Measurements from ENCODE around the gene SGPL1. TPM values are rescaled to one million over a fixed set of nuclear protein-coding genes. Genes with fewer than 3 reads are reported as not detected.
"Not testable (repeated sequence)": the region's sequence is repeated elsewhere in the genome, so short reads cannot be mapped to it uniquely, and the experiment has no call there.

SGPL1 gene
- 27.4 TPM for total RNA-seq
- polyA plus RNA-seq, result 20.5 TPM
- long read RNA-seq, donor 1, result 0 reads
- long read RNA-seq, donor 2, result 0 reads
- long read RNA-seq, donor 3, full-length matches to known transcripts, result 2 of 35 reads
- long read RNA-seq, donor 3, partial matches to known transcripts, result 8 of 35 reads
- long read RNA-seq, donor 3, other reads (novel, unspliced or antisense), result 25 of 35 reads
- long read RNA-seq, donor 4, full-length matches to known transcripts, result 1 of 46 reads
- long read RNA-seq, donor 4, partial matches to known transcripts, result 14 of 46 reads
- long read RNA-seq, donor 4, other reads (novel, unspliced or antisense), result 31 of 46 reads
- long read RNA-seq, donor 5, full-length matches to known transcripts, result 1 of 118 reads
- long read RNA-seq, donor 5, partial matches to known transcripts, result 37 of 118 reads
- long read RNA-seq, donor 5, other reads (novel, unspliced or antisense), result 80 of 118 reads
- long read RNA-seq, donor 6, full-length matches to known transcripts, result 3 of 3 reads
- long read RNA-seq, donor 6, partial matches to known transcripts, result 0 of 3 reads
- long read RNA-seq, donor 6, other reads (novel, unspliced or antisense), result 0 of 3 reads
- long read RNA-seq, donor 7, full-length matches to known transcripts, result 2 of 58 reads
- long read RNA-seq, donor 7, partial matches to known transcripts, result 56 of 58 reads
- long read RNA-seq, donor 7, other reads (novel, unspliced or antisense), result 0 of 58 reads
- long read RNA-seq, donor 8, full-length matches to known transcripts, result 1 of 1 reads
- long read RNA-seq, donor 8, partial matches to known transcripts, result 0 of 1 reads
- long read RNA-seq, donor 8, other reads (novel, unspliced or antisense), result 0 of 1 reads
- long read RNA-seq, donor 9, result 0 reads
- long read RNA-seq, donor 10, full-length matches to known transcripts, result 2 of 2 reads
- long read RNA-seq, donor 10, partial matches to known transcripts, result 0 of 2 reads
- long read RNA-seq, donor 10, other reads (novel, unspliced or antisense), result 0 of 2 reads

GRCh38 chr10:70815504-70816219, at the start of gene SGPL1:
SGPL1 (plus strand) TSS chr10:70815948; CDS start chr10:70816854, 906 bp downstream.
- Histone ChIP-seq H3K4me3 (ENCODE audit: low read length in 2 of 2) (peak within 1 kb of the TSS; percentile 56 to 67), H3K4me1 (ENCODE audit: control insufficient read depth in 2 of 2, insufficient read depth in 2 of 2, low read length in 2 of 2) (peaks cover 2 to 13% of the 10 kb centered on the region in 2 donors), H3K27me3 (ENCODE audit: control insufficient read depth in 2 of 2, insufficient read depth in 1 of 2, low read length in 1 of 2) (no peaks in the 10 kb centered on the region), H3K27ac (ENCODE audit: low read depth in 1 of 2, low read length in 1 of 2) (peak within 1 kb of the TSS; percentile 62 to 63), H3K36me3 (ENCODE audit: control insufficient read depth in 2 of 2, insufficient read depth in 2 of 2, low read length in 1 of 2) (peaks cover 0 to 4% of the 10 kb centered on the region in 2 donors), H3K9me3 (ENCODE audit: control insufficient read depth in 2 of 2, insufficient read depth in 1 of 2, low read length in 1 of 2) (no peaks in the 10 kb centered on the region)
- WGBS, result 3% methylated on average over 58 of the region's 58 CpGs
- DNase-seq (ENCODE audit: low read depth in 6 of 9, low spot score in 9 of 9), result peak; percentile 33 to 88 (median 78)

GRCh38 chr10:70768026-70768685, 47.6 kb upstream of the SGPL1 start:
- WGBS, result 96% methylated on average over 6 of the region's 6 CpGs
- not testable (repeated sequence) for H3K4me3 ChIP-seq (ENCODE audit: low read length in 2 of 2); H3K4me1 ChIP-seq (ENCODE audit: control insufficient read depth in 2 of 2, insufficient read depth in 2 of 2, low read length in 2 of 2); H3K27me3 ChIP-seq (ENCODE audit: control insufficient read depth in 2 of 2, insufficient read depth in 1 of 2, low read length in 1 of 2); H3K9me3 ChIP-seq (ENCODE audit: control insufficient read depth in 2 of 2, insufficient read depth in 1 of 2, low read length in 1 of 2); H3K36me3 ChIP-seq (ENCODE audit: control insufficient read depth in 2 of 2, insufficient read depth in 2 of 2, low read length in 1 of 2); H3K27ac ChIP-seq (ENCODE audit: low read depth in 1 of 2, low read length in 1 of 2); DNase-seq (ENCODE audit: low read depth in 6 of 9, low spot score in 9 of 9)

GRCh38 chr10:70769121-70769520, 46.6 kb upstream of the SGPL1 start:
- no peaks in the 10 kb centered on the region for H3K27me3 ChIP-seq (ENCODE audit: control insufficient read depth in 2 of 2, insufficient read depth in 1 of 2, low read length in 1 of 2)
- WGBS, result 95% methylated on average over 4 of the region's 4 CpGs
- no peak overlapping the region for H3K4me3 ChIP-seq (ENCODE audit: low read length in 2 of 2)
- no peak for DNase-seq (ENCODE audit: low read depth in 6 of 9, low spot score in 9 of 9)
- H3K9me3 ChIP-seq (ENCODE audit: control insufficient read depth in 2 of 2, insufficient read depth in 1 of 2, low read length in 1 of 2), result peaks cover 0 to 7% of the 10 kb centered on the region in 2 donors
- H3K36me3 ChIP-seq (ENCODE audit: control insufficient read depth in 2 of 2, insufficient read depth in 2 of 2, low read length in 1 of 2), result no peaks in the 10 kb centered on the region
- no peak overlapping the region for H3K27ac ChIP-seq (ENCODE audit: low read depth in 1 of 2, low read length in 1 of 2)
- H3K4me1 ChIP-seq (ENCODE audit: control insufficient read depth in 2 of 2, insufficient read depth in 2 of 2, low read length in 2 of 2), result no peaks in the 10 kb centered on the region

GRCh38 chr10:70770001-70770400, 45.7 kb upstream of the SGPL1 start:
- Histone ChIP-seq H3K36me3 (ENCODE audit: control insufficient read depth in 2 of 2, insufficient read depth in 2 of 2, low read length in 1 of 2) (no peaks in the 10 kb centered on the region), H3K4me1 (ENCODE audit: control insufficient read depth in 2 of 2, insufficient read depth in 2 of 2, low read length in 2 of 2) (no peaks in the 10 kb centered on the region), H3K9me3 (ENCODE audit: control insufficient read depth in 2 of 2, insufficient read depth in 1 of 2, low read length in 1 of 2) (peaks cover 0 to 7% of the 10 kb centered on the region in 2 donors), H3K27me3 (ENCODE audit: control insufficient read depth in 2 of 2, insufficient read depth in 1 of 2, low read length in 1 of 2) (no peaks in the 10 kb centered on the region), H3K27ac (ENCODE audit: low read depth in 1 of 2, low read length in 1 of 2) (no peak overlapping the region), H3K4me3 (ENCODE audit: low read length in 2 of 2) (no peak overlapping the region)
- DNase-seq (ENCODE audit: low read depth in 6 of 9, low spot score in 9 of 9), result no peak
- 94% methylated on average over 2 of the region's 2 CpGs for WGBS

- H3K9me3 ChIP-seq (ENCODE audit: control insufficient read depth in 2 of 2, insufficient read depth in 1 of 2, low read length in 1 of 2); H3K36me3 ChIP-seq (ENCODE audit: control insufficient read depth in 2 of 2, insufficient read depth in 2 of 2, low read length in 1 of 2); H3K27me3 ChIP-seq (ENCODE audit: control insufficient read depth in 2 of 2, insufficient read depth in 1 of 2, low read length in 1 of 2); H3K4me1 ChIP-seq (ENCODE audit: control insufficient read depth in 2 of 2, insufficient read depth in 2 of 2, low read length in 2 of 2); DNase-seq (ENCODE audit: low read depth in 6 of 9, low spot score in 9 of 9); H3K4me3 ChIP-seq (ENCODE audit: low read length in 2 of 2); H3K27ac ChIP-seq (ENCODE audit: low read depth in 1 of 2, low read length in 1 of 2): not testable (repeated sequence)
- WGBS, result 97% methylated on average over 7 of the region's 7 CpGs
Measured at GRCh38 chr10:70770516-70770915, 45.2 kb upstream of the SGPL1 start.

GRCh38 chr10:70771311-70772194, 44.2 kb upstream of the SGPL1 start:
- Histone ChIP-seq H3K27me3 (ENCODE audit: control insufficient read depth in 2 of 2, insufficient read depth in 1 of 2, low read length in 1 of 2) (no peaks in the 10 kb centered on the region), H3K4me1 (ENCODE audit: control insufficient read depth in 2 of 2, insufficient read depth in 2 of 2, low read length in 2 of 2) (peaks cover 0 to 5% of the 10 kb centered on the region in 2 donors), H3K36me3 (ENCODE audit: control insufficient read depth in 2 of 2, insufficient read depth in 2 of 2, low read length in 1 of 2) (no peaks in the 10 kb centered on the region), H3K9me3 (ENCODE audit: control insufficient read depth in 2 of 2, insufficient read depth in 1 of 2, low read length in 1 of 2) (no peaks in the 10 kb centered on the region), H3K4me3 (ENCODE audit: low read length in 2 of 2) (no peak overlapping the region), H3K27ac (ENCODE audit: low read depth in 1 of 2, low read length in 1 of 2) (no peak overlapping the region)
- no peak for DNase-seq (ENCODE audit: low read depth in 6 of 9, low spot score in 9 of 9)
- 95% methylated on average over 8 of the region's 8 CpGs for WGBS

GRCh38 chr10:70772627-70773026, 43.1 kb upstream of the SGPL1 start:
- H3K4me1 ChIP-seq (ENCODE audit: control insufficient read depth in 2 of 2, insufficient read depth in 2 of 2, low read length in 2 of 2), result peaks cover 0 to 5% of the 10 kb centered on the region in 2 donors
- WGBS, result 98% methylated on average over 4 of the region's 4 CpGs
- H3K36me3 ChIP-seq (ENCODE audit: control insufficient read depth in 2 of 2, insufficient read depth in 2 of 2, low read length in 1 of 2), result no peaks in the 10 kb centered on the region
- no peaks in the 10 kb centered on the region for H3K9me3 ChIP-seq (ENCODE audit: control insufficient read depth in 2 of 2, insufficient read depth in 1 of 2, low read length in 1 of 2)
- no peaks in the 10 kb centered on the region for H3K27me3 ChIP-seq (ENCODE audit: control insufficient read depth in 2 of 2, insufficient read depth in 1 of 2, low read length in 1 of 2)
- no peak for DNase-seq (ENCODE audit: low read depth in 6 of 9, low spot score in 9 of 9)
- H3K4me3 ChIP-seq (ENCODE audit: low read length in 2 of 2), result no peak overlapping the region
- no peak overlapping the region for H3K27ac ChIP-seq (ENCODE audit: low read depth in 1 of 2, low read length in 1 of 2)

GRCh38 chr10:70773461-70773860, 42.3 kb upstream of the SGPL1 start:
- no peak overlapping the region for H3K27ac ChIP-seq (ENCODE audit: low read depth in 1 of 2, low read length in 1 of 2)
- WGBS, result 87% methylated on average over 9 of the region's 9 CpGs
- no peak for DNase-seq (ENCODE audit: low read depth in 6 of 9, low spot score in 9 of 9)
- no peak overlapping the region for H3K4me3 ChIP-seq (ENCODE audit: low read length in 2 of 2)
- H3K4me1 ChIP-seq (ENCODE audit: control insufficient read depth in 2 of 2, insufficient read depth in 2 of 2, low read length in 2 of 2), result peaks cover 0 to 5% of the 10 kb centered on the region in 2 donors
- no peaks in the 10 kb centered on the region for H3K36me3 ChIP-seq (ENCODE audit: control insufficient read depth in 2 of 2, insufficient read depth in 2 of 2, low read length in 1 of 2)
- no peaks in the 10 kb centered on the region for H3K9me3 ChIP-seq (ENCODE audit: control insufficient read depth in 2 of 2, insufficient read depth in 1 of 2, low read length in 1 of 2)
- H3K27me3 ChIP-seq (ENCODE audit: control insufficient read depth in 2 of 2, insufficient read depth in 1 of 2, low read length in 1 of 2), result no peaks in the 10 kb centered on the region
